NCI-H146 treated with DMSO at 0.1 percent for 48 hours (cell line): ENCODE results near the gene SNORC.

ENCODE experiments used
- DNase-seq: peaks from one replicate; lab custom pipeline; 2025; ENCODE audit not compliant: unreplicated experiment; lab: John Stamatoyannopoulos, UW

The SNORC gene

DNA sequence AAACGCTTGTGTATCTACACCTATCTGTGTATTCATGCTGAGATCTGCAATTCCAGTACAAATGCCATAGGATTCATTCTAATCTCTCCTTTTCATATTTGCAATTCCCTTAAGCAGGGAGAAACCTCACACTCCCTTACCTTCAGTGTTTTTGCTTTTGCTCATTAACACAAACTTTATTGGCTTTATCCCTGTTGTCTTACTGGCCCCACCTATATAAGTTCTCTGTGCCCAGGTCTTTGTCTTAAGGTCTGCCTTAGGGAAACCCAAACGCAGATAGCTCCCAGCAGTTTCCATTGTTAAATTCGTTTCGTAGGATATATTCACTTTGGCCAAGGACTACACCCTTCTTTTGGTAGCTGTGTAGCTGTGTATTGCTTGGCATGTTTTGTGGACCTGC lies 4.0 kb upstream of the SNORC start:
- DNase-seq: no peak

DNA sequence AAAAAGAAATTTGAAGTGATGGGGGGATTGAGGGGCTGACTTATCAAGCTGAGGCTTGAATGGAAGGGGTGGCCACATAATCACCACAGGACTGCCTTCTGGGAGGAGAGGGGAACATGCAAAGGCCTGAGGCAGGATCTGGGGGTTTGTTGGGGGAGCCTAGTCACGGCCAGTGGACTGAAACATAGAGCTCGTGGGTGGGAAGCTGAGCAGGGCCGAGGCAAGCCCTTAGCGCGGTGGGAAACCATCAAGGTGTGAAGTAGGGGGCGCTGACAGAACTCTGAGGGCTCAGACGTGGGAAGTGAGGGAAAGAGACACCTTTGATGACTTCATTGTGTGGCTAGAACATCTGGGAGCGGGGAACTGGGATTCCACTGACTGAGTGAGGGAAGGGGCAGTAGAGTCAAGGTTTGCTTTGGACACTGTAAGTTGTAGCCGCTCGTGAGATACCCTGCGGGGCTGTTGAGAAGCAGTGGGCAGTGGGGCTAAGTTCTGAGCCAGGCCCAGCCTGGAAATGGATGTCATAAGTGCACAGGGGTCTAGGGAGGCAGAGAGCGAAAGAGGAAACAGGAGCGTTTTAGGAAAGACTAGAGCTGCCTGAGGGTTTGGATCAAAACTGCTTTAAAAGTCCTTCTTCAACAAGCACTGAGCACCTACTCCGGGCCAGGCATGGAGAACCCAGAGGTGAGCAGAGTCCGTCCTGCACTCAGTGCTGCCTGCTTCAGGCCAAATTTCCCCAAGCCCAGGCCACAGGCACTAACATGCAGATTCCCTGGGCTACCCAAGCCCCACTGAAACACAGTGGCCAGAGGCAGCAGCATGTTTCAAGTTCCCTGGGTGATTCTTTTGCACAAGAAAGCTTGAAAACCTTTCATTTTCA lies 686 bp upstream of the SNORC start:
- no peak for DNase-seq

DNA sequence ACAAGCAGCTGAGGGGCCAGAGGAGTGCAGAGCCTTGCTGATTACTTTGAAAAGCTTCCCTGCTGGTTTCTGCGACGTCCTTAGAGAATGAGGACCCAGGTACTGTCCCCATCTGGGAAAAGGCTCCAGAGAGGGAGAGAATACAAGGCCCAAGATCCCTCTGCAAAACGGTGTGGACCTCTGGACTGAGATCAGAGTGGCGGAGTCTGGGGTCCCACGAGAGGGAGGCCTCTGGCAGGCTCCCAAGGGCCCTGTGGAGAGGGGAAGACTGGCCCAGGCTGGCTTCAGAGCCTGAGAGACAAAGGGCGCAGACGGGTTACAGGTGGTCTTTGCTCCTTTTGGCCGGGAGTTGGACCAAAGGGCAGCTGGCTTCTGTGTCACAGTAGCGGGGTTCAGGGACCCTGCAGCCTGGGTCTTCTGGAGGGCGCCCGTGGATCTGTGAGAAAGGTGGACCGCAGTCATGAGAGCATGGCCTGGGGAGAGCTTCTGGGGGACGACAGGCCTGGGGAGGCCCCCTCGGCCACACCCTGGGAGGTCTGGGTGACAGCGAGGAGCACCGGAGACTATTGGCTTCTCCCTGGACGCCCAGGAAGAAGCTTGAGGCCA lies 805 bp downstream of the SNORC start:
- DNase-seq: no peak

DNA sequence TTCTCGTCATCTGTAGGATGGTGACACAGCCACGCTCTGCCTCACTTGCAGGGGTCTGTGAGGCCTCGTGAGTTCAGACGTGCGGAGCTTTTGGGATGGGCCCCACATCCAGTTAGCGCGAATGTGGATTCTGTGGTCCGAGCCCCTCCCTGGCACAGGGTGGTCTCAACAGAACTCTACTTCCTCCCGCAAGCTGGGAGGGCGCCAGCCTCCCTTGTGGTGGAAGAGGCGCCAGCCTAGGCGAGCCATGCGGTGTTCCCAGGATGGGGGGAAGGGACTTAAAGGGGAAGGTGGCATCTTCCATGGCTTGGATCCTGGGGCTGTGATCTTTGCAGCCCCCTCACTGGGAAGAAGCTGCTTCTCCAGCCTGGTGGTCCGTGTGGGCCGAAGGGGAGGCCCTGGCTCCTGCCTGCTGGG lies 1.4 kb downstream of the SNORC start:
- no peak for DNase-seq

DNA sequence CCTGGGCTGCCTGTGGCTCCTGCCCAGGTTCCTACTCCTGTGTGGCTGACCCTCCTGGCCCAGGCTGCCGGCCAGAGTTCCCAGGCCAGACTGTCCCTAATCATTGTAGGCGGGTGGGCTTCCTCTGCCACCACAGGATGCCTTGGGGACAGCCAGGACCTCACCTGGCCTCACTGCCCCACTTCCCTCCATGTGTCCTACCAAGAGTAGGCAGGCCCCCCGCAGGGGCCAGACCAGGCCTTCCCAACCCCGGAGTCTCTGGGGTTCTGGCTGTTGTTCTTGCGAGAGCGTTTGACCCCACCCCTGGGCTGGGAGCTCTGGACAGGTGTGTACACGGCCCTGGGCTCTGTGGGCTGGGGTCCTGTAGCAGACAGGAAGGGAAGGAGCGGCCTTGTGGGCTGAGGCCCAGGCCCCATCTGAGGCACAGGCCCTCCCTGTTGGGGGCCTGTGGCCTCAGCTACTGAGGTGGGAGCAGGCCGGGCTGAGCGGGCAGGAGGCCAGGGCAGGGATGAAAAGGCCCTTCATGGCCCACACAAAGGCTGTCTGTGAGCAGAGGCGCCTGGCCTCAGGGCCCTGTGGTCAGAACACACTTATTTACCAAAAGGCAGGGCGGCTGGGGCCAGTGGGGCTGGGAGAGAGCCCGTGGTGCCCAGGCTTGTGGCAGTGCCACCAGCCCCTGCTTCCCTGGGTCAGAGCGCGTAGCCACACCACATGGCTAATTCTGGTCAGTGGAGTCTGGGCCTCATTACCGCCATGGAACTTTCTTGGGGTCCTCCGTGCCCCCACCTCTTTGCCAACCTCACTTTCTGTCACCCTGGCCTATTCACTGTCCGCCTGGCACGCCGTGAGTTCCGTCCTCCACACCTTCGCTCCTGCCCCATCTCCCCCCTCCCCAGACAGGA lies 2.0 kb downstream of the SNORC start:
- DNase-seq: no peak

DNA sequence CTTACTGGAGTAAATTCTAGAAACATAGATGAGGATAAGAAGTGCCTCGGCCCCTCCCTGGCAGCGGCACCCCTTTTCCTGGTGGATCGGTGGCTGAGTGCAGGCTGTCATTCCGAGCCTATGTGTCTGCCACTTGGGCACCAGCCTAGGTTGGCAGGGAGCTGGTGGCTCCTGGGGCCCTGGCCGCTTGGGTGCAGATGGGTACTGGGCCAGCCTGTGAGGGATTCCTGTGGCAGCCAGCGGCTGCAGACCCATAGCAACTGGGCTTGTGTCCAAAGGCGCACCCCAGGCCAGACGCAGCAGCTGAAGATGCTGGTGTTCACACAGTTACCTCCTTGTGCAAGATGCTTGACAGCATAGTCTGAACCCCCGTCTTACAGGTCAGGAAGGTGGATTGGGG lies 2.8 kb downstream of the SNORC start:
- no peak for DNase-seq

DNA sequence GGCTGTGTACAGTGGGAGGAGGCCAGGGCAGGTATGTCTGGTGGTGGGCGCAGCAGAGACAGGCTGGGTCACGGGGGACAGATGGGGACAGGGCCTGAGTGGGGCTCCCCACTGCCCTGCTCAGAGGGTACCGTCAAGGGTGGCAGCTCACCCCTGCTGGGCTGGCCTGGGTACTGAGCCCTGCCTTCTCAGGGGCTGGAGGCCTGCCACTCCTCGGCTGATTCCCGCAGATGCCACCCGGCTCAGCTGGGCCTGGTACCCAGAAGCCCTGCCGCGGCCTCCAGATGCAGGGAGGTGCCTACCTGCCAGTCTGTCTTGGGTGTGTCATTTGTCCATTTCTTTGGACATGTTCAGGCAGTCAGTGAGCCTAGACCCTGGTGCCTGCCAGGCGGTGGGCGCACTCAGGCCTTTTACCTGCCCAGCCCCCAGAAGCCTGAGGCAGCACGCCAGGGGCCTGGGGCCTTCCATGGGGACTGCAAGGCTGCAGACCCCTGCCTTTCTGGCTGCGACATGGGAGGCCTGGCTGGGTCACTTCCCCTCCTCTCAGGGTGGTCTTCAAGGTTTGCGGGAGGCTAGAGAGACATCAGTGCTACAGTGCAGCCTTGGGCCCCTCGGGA lies 3.3 kb downstream of the SNORC start:
- no peak for DNase-seq

DNA sequence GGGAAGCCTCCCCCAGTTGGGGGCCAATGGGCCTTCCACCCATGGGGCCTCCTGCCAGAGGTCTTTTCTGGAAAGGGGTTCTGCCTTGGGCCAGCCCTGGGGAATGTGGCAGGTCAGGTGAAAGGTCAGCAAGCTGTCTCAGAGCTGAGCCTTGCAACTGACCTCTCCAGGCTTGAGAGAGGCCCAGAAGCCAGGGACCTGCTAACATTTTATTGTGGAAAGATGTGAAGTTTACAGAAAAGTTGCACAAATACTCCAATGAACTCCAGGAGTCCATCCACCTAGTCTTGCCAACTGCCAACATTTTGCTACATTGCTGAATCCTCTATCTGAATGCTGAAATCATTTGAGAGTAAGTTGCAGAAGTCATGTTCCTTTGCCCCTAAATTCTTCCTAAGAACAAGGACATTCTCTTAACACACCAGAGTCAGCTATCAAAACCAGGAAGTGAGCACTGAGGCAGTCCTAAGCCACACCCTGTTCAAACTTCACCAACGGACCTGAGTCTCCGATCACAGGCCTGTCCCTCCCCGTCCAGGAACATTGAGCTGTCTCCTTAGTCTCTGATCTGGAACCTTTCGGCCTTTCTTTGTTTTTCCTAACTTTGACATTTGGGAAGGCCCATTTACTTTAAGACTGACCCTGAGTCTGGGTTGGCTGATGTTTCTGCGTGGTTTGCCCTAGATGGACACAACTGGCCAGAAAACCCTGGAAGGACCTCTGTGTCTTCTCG lies 4.0 kb downstream of the SNORC start:
- DNase-seq: no peak

DNA sequence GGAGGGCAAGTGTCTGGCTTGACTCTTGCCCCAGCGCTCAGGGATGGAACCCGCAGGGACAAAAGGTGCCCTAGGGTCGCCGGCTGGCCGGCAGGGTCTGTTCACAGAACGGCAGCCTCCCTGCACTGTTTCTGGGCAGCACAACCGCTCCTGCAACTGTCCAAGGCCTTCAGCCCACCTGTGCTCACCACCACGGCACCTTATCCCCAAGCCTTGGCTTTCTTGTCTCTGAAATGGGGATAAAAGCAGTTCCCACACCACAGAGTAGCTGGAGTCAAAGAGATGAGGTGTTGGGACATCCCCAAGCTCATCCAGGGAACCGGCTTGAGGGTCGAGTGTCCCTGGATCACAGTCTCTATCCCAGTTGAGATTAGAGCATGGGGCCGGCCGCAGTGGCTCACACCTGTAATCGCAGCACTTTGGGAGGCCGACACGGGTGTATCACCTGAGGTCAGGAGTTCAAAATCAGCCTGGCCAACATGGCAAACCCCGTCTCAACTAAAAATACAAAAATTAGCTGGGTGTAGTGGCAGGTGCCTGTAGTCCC lies 4.7 kb downstream of the SNORC start:
- no peak for DNase-seq

DNA sequence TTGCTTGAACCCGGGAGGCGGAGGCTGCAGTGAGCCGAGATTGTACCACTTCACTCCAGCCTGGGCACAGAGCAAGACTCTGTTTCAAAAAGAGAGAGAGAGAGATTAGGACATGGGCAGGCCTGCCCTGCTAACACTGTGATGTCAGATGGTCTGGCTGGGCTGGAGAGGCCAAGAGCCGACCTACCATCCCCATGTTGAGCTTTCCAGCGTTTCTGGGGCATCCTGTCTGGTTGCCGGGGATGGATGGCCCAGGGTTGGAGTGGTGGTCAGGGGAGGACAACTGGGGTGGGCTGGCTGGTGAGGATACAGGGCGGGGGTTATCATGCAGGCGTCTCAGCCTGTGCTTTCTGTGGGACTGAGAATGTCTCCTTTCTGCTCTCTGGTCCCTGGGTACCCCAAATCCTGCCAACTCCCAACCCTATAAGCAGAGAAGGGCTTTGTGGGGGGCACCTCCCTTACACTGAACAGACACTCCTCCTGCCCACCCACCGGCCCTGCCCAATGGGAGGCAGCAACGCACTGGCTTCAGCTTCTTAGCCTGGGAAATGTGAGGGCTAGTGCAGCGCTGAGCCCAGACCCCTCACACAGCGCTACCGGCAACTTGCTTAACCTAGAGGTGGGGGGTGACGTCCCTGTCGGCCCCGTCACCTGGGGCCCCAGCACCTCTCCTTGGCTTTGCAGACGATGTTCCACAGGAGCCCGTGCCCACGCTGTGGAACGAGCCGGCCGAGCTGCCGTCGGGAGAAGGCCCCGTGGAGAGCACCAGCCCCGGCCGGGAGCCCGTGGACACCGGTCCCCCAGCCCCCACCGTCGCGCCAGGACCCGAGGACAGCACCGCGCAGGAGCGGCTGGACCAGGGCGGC lies 5.4 kb downstream of the SNORC start:
- DNase-seq: no peak

DNA sequence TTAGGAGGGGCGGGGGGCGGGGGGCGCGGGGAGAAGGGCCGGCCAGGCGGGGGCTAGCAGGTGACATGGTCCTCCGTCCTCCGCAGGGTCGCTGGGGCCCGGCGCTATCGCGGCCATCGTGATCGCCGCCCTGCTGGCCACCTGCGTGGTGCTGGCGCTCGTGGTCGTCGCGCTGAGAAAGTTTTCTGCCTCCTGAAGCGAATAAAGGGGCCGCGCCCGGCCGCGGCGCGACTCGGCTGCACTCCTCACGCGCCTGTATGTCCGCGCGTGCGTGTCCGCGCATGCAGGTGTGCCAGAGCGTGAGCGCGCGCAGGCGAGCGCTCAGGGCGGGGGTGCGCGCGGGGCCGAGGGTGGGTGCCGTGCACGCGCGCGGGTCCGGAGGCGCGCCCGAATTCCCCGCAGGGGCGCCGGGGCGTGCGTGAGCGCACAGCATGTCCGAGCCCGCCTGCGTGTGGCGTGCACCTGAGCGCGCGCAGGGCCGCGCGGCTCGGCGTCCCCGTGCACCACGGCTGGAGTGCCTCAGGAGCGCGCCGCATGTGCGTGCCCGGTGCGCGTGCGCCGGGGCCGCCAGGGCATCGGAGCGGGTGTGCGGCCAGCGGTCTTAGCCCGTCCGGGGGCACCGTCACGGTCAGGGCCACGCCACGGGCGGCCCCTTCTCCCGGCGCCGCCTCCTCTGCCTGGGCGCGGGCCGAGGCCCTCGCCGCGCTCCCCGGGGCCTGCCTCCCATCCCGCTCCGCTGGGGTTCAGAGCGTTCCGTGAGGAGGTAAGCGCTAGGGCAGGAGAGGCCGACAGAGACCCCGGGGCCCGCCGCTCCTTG lies 6.3 kb downstream of the SNORC start:
- no peak for DNase-seq

DNA sequence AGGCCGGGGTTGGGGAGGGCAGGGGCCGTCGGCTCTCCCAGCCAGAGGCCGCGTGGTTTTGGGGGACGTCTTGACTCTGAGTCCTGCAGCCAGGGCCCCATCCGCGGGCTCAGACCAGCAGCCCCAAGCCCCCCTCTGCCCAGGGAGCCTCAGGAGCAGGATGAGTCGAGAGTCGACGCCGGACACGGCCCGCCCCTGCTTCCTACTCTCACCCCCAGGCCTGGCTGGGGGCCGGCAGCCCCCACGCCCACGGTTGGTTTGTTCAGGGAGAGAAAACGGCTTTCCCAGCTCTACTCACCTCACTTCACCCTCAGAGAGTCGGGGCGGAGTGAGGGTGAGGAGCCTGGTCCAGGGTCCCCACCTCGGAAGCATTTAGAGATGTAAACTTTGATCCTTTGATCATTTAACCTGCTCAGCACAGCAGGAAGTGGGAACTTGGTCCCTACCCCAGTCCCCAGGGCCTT lies 6.9 kb downstream of the SNORC start:
- no peak for DNase-seq

DNA sequence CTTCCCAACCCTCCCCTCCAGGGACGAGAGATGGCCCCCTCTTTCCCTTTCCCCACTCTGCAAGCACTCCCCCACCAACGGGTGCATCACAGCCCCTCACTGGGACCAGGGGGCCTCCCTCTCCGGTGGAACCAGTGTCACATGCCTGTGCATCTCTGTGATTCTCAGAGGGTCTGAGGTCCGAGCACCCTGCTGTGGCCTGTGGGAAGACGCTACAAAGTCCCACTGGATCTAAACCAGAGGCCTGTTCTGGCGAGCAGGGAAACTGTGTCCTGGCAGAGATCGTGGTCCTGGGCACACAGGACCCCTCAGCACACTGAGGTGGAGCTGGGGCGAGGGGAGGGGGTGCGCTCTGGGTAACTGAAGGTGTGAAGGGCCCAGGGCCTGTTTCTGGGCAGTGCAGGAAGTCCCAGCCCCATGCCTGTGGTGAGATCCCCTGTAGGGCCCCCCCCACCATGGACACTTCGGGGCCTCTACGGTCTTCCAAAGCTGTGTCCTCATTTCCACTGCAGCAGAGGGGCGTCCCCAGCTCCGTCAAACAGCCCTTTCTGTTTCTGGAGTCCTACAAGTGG lies 8.0 kb downstream of the SNORC start:
- no peak for DNase-seq

DNA sequence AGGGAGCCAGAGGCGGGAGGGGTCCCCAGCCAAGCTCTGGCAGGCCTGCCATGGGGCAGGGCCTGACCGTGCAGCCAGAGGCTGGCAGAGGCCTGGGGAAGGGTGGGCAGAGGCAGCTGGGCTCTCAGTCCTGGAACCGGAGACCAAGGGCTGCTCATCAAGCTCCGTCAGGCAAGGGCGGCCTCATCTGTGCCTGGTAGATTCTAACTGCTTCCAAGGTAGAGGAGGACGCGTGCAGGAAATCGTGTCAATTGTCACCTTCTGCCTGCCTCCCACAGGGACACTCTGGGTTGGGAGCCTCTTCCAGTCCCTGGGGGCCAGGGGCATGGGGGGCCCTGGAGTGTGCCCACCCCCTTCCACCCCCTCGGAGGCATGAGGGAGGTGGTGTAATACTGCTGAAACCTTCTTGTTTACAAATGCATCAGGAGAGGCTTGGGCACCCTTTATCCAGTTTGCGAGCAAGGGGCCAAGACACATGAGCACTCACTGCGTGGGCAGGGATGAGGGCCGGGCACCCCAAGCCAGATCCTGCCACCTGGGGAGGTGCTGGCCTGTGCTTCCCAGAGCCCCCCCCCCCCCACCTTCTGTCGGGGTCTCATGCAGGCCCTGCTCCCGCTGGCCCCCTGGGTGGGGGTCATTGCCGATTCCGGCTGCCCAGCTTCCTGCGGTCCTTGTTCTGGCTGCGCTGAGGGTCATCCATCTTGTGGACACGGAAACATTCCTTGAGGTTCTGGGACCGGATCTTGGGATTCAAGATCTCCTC lies 9.0 kb downstream of the SNORC start:
- DNase-seq: no peak

DNA sequence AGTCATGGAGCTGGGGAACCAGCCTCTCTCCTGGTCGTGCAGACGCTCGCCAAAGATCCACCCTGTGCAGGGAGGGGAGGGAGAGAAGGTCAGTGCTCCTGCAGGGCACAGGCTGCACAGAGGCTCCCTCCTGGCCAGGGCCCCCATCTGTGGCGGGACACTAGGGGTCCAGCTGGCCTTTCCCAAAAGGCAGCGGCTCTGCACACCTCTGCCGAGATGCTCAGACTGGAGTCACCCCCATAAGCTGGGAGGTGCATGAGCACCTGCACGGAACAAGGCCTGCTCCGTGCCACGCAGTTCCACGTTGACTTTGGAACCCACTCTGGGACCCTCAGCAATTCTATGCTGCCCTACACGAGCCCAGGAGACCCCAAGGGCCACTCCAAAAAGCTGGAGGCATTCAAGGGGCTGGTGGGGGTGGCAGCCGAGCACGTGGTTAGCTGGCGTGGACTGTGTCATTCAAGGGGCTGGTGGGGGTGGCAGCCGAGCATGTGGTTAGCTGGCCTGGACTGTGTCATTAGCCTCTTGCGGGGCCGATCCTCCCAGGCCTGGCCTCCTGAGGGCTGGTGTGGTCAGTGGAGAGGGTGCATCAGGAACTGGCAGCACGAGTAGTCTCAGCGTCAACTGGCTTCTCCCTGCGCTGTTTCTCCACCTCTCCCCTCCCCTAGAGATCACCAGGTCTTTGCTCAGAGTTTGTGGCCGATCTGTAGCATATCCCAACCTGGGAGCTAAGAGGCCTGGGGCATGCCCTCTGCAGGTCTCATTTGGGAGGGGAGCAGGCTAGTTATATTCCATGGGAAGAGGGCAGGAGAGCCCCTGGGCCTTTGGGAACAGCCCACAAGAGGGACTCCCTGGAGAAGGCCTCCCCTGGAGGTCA lies 9.8 kb downstream of the SNORC start:
- no peak for DNase-seq

DNA sequence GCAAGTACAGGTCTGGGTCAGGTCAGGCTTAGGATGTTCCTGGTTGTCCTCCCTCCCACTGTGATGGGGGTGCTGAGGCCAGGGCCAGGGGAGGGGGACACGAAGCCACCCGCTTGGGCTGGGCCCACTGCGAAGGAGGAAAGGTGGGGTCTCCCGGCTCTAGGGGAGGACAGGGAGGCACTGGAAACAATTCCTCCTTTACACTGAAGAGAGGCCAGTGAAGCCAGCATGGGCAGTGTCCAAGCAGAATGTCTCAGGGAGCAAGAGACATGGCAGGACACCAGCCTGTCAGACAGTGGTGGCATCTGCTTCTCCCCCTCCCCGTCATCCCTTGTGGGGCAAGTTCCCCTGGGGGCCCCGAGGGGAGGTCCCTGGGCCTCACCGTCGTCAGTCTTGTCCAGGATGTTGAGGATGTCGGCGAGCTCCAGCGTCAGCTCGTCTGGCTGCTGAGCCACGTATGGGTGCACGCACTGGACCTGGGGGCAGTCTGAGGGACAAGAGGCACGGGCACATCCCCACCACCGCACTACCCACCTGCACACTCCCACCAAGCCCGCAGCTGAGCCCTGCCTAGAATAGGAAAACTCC lies 10.8 kb downstream of the SNORC start:
- DNase-seq: no peak
